Peyer's patch (tissue), 4 donors: ENCODE measurements around the gene PIGW. TPM values are rescaled to one million over a fixed set of nuclear protein-coding genes. Genes with fewer than 3 reads are reported as not detected.

Experiments
- DNase-seq, 3 donors: peaks; one replicate each; pipeline ENCODE4 v3.0.0-alpha.2; 2017 to 2019
- H3K27ac ChIP-seq, 4 donors: fragments of 200-600 bp; sonication (generic); one replicate each; pipeline ENCODE4 v1.5.1; 2016 to 2019
- H3K27me3 ChIP-seq, 2 donors: fragments of 200-600 bp; sonication (generic); one replicate each; pipeline ENCODE4 v1.5.1; 2019
- H3K36me3 ChIP-seq, 3 donors: fragments of 200-600 bp; sonication (generic); one replicate each; pipeline ENCODE4 v1.5.1; 2016 to 2019
- H3K4me1 ChIP-seq, 4 donors: fragments of 200-600 bp; sonication (generic); one replicate each; pipeline ENCODE4 v1.5.1; 2016 to 2019
- H3K4me3 ChIP-seq, 4 donors: fragments of 200-600 bp; sonication (generic); 1 replicate in 3 of 4; 2 replicates in 1 of 4; pipeline ENCODE4 v1.5.1; 2016 to 2019; ENCODE audit warnings: mild to moderate bottlenecking in 1 of 4
- H3K9me3 ChIP-seq, 4 donors: fragments of 200-600 bp; sonication (generic); one replicate each; pipeline ENCODE4 v1.5.1; 2016 to 2019; ENCODE audit warnings: mild to moderate bottlenecking in 1 of 4
- CTCF ChIP-seq, 6 experiments: fragments of 450-650 bp in 4 of 6; fragments of 200-600 bp in 2 of 6; sonication (generic) in 1 of 6; IDR thresholded peaks; one replicate each; pipeline ENCODE4 v1.5.1; 2017 to 2019; ENCODE audit warnings: antibody characterized with exemption in 6 of 6, mild to moderate bottlenecking in 3 of 6, moderate library complexity in 1 of 6
- POLR2A ChIP-seq, 2 donors: fragments of 450-650 bp; IDR thresholded peaks; one replicate each; pipeline ENCODE4 v1.5.1; 2017; ENCODE audit warnings: antibody characterized with exemption in 2 of 2, mild to moderate bottlenecking in 2 of 2, moderate library complexity in 2 of 2
- total RNA-seq, 4 donors: library from RNA; depleted of rRNA; stranded (reverse); fragments of >200 nt; gene quantifications; one replicate each; pipeline ENCODE4 v1.1.0, GENCODE V29; 2016

The PIGW gene
- total RNA-seq, 4 donors from 2014 or later = 2.5 to 4.4 (median 4.3) TPM; not detected in 1

GRCh38 chr17:36545465-36546417 lies 11.0 kb downstream of the PIGW start:
- DNase-seq = peak; percentile 94 to 98 (median 98)
- Histone ChIP-seq H3K36me3 (no peaks in the 10 kb centered on the region), H3K4me1 (peaks cover 3 to 54% (median 18%) of the 10 kb centered on the region in 4 donors), H3K4me3 (peak overlapping the region; percentile 89 to 97 (median 91)), H3K27me3 (no peaks in the 10 kb centered on the region), H3K9me3 (no peaks in the 10 kb centered on the region), H3K27ac (peak overlapping the region; percentile 99 to 100 (median 100))
- TF ChIP-seq CTCF (IDR thresholded peaks at IDR 0.05) (peak in 3 of 6 experiments; percentile 9 to 26 (median 20)), POLR2A (IDR thresholded peaks at IDR 0.05) (peak; percentile 88 to 91)

GRCh38 chr17:36546418-36547093 lies 11.8 kb downstream of the PIGW start:
- peaks cover 3 to 62% (median 21%) of the 10 kb centered on the region in 4 donors for H3K4me1 ChIP-seq
- H3K27me3 ChIP-seq = no peaks in the 10 kb centered on the region
- no peak for TF ChIP-seq CTCF (IDR thresholded peaks at IDR 0.05)
- no peak for TF ChIP-seq POLR2A (IDR thresholded peaks at IDR 0.05)
- DNase-seq = no peak
- peak overlapping the region; percentile 99 to 100 (median 100) for H3K27ac ChIP-seq
- H3K36me3 ChIP-seq = no peaks in the 10 kb centered on the region
- H3K9me3 ChIP-seq = no peaks in the 10 kb centered on the region
- H3K4me3 ChIP-seq = peak overlapping the region; percentile 89 to 97 (median 91)

GRCh38 chr17:36547776-36548175 lies 13.0 kb downstream of the PIGW start:
- TF ChIP-seq POLR2A (IDR thresholded peaks at IDR 0.05) (no peak), CTCF (IDR thresholded peaks at IDR 0.05) (no peak)
- DNase-seq = no peak
- peak overlapping the region in 2 of 4 donors; percentile 12 to 91 for H3K4me3 ChIP-seq
- H3K4me1 ChIP-seq = peaks cover 3 to 67% (median 23%) of the 10 kb centered on the region in 4 donors
- H3K9me3 ChIP-seq = no peaks in the 10 kb centered on the region
- H3K36me3 ChIP-seq = no peaks in the 10 kb centered on the region
- H3K27ac ChIP-seq = peak overlapping the region in 1 of 4 donors; percentile 27
- H3K27me3 ChIP-seq = no peaks in the 10 kb centered on the region

GRCh38 chr17:36550491-36551417 lies 16.0 kb downstream of the PIGW start:
- Histone ChIP-seq H3K9me3 (no peaks in the 10 kb centered on the region), H3K36me3 (peaks cover 0 to 13% (median 0%) of the 10 kb centered on the region in 3 donors), H3K27ac (peak overlapping the region; percentile 44 to 74 (median 58)), H3K4me1 (peaks cover 3 to 63% (median 25%) of the 10 kb centered on the region in 4 donors), H3K4me3 (no peak overlapping the region), H3K27me3 (no peaks in the 10 kb centered on the region)
- DNase-seq = no peak
- no peak for TF ChIP-seq POLR2A (IDR thresholded peaks at IDR 0.05)

- peaks cover 0 to 38% (median 14%) of the 10 kb centered on the region in 4 donors for H3K4me1 ChIP-seq
- TF ChIP-seq CTCF (IDR thresholded peaks at IDR 0.05) (no peak), POLR2A (IDR thresholded peaks at IDR 0.05) (no peak)
- H3K9me3 ChIP-seq = no peaks in the 10 kb centered on the region
- H3K27ac ChIP-seq = no peak overlapping the region
- H3K27me3 ChIP-seq = no peaks in the 10 kb centered on the region
- no peak overlapping the region for H3K4me3 ChIP-seq
- peaks cover 0 to 41% (median 0%) of the 10 kb centered on the region in 3 donors for H3K36me3 ChIP-seq
- DNase-seq = no peak
Observed at GRCh38 chr17:36553459-36553858, 18.7 kb downstream of the PIGW start.
